Subcutaneous abdominal adipose tissue (tissue), 5 donors: Measurements from ENCODE around the gene TMEM119.
A peak's percentile ranks its signal among the peaks of the same experiment; 100 is the strongest.

Experiments
- H3K27ac ChIP-seq: one replicate; pipeline ENCODE4 v1.7.0; 2013; ENCODE audit warnings: low read depth, mild to moderate bottlenecking, inconsistent platforms, low read length, moderate library complexity
- H3K27me3 ChIP-seq, 5 donors: one replicate each; pipeline ENCODE4 v1.7.0; 2013; ENCODE audit warnings: low read length in 5 of 5, inconsistent platforms in 1 of 5; ENCODE audit not compliant: control insufficient read depth in 5 of 5, insufficient read depth in 4 of 5
- H3K36me3 ChIP-seq, 5 donors: one replicate each; pipeline ENCODE4 v1.7.0; 2013; ENCODE audit warnings: low read length in 5 of 5; ENCODE audit not compliant: control insufficient read depth in 5 of 5, insufficient read depth in 5 of 5
- H3K4me1 ChIP-seq, 5 donors: one replicate each; pipeline ENCODE4 v1.7.0; 2013; ENCODE audit warnings: low read length in 5 of 5, mild to moderate bottlenecking in 3 of 5, moderate library complexity in 1 of 5; ENCODE audit not compliant: control insufficient read depth in 5 of 5, insufficient read depth in 5 of 5
- H3K4me3 ChIP-seq, 5 donors: one replicate each; pipeline ENCODE4 v1.7.0; 2013; ENCODE audit warnings: low read length in 5 of 5, low read depth in 1 of 5
- H3K9ac ChIP-seq, 5 donors: one replicate each; pipeline ENCODE4 v1.7.0; 2013; ENCODE audit warnings: low read length in 5 of 5, mild to moderate bottlenecking in 4 of 5, moderate library complexity in 3 of 5
- H3K9me3 ChIP-seq, 5 donors: one replicate each; pipeline ENCODE4 v1.7.0; 2013; ENCODE audit warnings: low read length in 5 of 5; ENCODE audit not compliant: control insufficient read depth in 5 of 5
- donor health status: healthy.
- donor health status: healthy.
- donor health status: healthy.
- donor health status: healthy.
- donor health status: healthy.

TMEM119 gene

DNA sequence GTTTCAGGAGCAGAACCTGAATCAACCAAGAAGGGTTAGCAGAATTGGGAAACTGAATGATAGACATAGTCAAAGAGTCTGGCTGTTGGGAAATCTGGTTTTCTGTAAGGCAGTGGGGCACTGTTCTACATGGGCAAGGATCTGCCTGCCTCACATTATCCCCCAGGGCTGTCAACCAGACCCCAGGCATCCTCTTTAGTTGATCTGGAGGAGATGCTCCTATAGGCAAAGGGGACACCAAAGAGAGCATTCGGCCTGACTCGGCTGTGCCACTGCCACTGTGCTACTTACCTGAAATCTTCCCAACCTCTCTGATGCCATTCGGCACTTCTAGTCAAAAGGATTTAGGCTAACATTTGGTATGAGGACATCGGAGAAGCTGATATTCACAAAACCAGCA is 31.4 kb downstream of the TMEM119 start:
- H3K9ac ChIP-seq: peak overlapping the region in 2 of 5 donors; percentile 35 to 37
- H3K4me1 ChIP-seq: peaks cover 0 to 51% (median 34%) of the 10 kb centered on the region in 5 donors
- H3K27ac ChIP-seq: peak overlapping the region; percentile 70
- H3K4me3 ChIP-seq: no peak overlapping the region
- H3K36me3 ChIP-seq: peaks cover 19 to 60% (median 54%) of the 10 kb centered on the region in 5 donors
- no peaks in the 10 kb centered on the region for H3K9me3 ChIP-seq
- H3K27me3 ChIP-seq: no peaks in the 10 kb centered on the region

DNA sequence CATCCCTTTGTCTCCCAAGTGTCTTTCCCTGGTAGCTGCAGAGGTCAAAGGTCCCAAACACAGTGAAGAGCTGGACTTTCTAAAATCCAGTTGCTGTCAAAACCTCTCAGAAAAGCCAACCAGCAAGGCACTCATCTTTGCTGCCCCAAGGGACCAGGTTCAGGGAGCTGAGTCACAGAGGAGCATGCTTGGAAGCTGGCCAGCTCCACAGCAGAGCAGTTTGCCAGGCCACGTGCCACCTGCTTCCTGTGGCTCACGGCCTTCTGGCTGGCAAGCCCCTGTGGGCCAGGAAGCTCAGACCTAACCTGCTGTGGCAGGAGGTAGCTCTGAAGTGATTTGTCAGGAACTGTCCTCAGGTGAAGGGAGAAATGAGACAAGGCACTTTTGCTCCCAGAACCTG is 31.9 kb downstream of the TMEM119 start:
- Histone ChIP-seq H3K27ac (peak overlapping the region; percentile 70), H3K9me3 (no peaks in the 10 kb centered on the region), H3K4me3 (no peak overlapping the region), H3K4me1 (peaks cover 0 to 53% (median 35%) of the 10 kb centered on the region in 5 donors), H3K36me3 (peaks cover 19 to 60% (median 54%) of the 10 kb centered on the region in 5 donors), H3K27me3 (no peaks in the 10 kb centered on the region), H3K9ac (peak overlapping the region in 3 of 5 donors; percentile 13 to 37 (median 35))

DNA sequence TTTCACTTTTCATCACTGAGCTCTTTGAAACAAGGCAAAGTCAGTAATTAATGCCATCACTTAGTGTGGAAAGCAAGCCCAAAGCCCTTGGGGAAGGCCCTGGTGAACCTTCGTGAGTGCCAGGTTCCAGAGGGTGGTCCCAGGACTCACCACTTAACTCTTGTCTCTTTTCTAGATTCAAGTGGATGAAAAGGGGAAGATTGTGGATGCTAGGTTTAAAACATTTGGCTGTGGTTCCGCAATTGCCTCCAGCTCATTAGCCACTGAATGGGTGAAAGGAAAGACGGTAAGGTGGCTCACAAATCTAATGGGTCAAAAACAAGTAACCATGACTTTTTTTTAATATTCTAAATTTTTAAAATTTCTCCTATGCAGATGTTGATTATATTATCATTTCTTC is 32.7 kb downstream of the TMEM119 start:
- no peak overlapping the region for H3K9ac ChIP-seq
- no peak overlapping the region for H3K4me3 ChIP-seq
- H3K4me1 ChIP-seq: peaks cover 3 to 60% (median 39%) of the 10 kb centered on the region in 5 donors
- no peaks in the 10 kb centered on the region for H3K9me3 ChIP-seq
- H3K27ac ChIP-seq: peak overlapping the region; percentile 70
- peaks cover 19 to 59% (median 53%) of the 10 kb centered on the region in 5 donors for H3K36me3 ChIP-seq
- H3K27me3 ChIP-seq: no peaks in the 10 kb centered on the region

DNA sequence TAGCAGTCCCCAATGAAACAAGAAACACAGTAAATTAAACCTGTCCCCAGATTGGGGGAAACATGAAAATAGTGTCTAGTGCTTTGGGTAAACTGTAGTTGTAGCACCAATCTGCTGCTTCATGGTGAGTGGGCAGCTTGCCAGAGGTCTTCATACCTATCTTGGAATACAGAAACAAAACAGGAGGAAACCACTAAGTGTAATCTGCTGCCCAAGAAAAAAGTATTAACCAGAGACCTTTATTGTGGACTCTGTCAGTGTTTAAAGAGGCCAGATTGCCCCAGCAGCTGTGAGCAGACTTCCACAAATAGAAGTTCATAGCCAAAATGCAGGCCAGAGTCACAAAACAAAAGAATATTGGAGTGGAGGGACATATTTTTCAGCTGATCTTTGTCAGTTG is 33.2 kb downstream of the TMEM119 start:
- H3K27ac ChIP-seq: peak overlapping the region; percentile 70
- H3K36me3 ChIP-seq: peaks cover 19 to 55% (median 52%) of the 10 kb centered on the region in 5 donors

DNA sequence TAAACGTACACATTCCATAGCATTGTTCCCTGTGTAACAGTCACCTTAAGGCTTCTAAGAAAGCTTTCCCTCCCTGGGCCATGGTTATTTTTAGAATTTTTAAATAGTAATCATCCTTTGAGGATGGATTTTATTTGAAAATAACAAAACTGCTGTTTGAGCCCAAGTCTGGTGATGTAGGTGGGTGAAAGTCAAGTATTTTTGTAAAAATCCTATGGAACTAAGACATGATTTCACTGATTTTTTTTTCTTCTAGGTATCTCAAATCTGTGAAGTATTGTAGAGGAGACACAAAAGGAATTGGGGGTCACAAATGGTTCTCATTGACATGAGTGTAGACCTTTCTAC is 34.1 kb downstream of the TMEM119 start:
- no peaks in the 10 kb centered on the region for H3K27me3 ChIP-seq
- peaks cover 19 to 48% (median 44%) of the 10 kb centered on the region in 5 donors for H3K36me3 ChIP-seq
- peak overlapping the region; percentile 33 for H3K27ac ChIP-seq
- peak overlapping the region in 4 of 5 donors; percentile 86 to 100 (median 98) for H3K4me3 ChIP-seq
- H3K9me3 ChIP-seq: no peaks in the 10 kb centered on the region
- peaks cover 9 to 72% (median 52%) of the 10 kb centered on the region in 5 donors for H3K4me1 ChIP-seq
- H3K9ac ChIP-seq: peak overlapping the region in 4 of 5 donors; percentile 24 to 96 (median 86)

More for the DNA sequence above, 33.2 kb downstream of the TMEM119 start:
- H3K27me3 ChIP-seq: no peaks in the 10 kb centered on the region
- H3K4me3 ChIP-seq: no peak overlapping the region
- H3K9ac ChIP-seq: no peak overlapping the region
- no peaks in the 10 kb centered on the region for H3K9me3 ChIP-seq
- peaks cover 8 to 64% (median 43%) of the 10 kb centered on the region in 5 donors for H3K4me1 ChIP-seq

DNA sequence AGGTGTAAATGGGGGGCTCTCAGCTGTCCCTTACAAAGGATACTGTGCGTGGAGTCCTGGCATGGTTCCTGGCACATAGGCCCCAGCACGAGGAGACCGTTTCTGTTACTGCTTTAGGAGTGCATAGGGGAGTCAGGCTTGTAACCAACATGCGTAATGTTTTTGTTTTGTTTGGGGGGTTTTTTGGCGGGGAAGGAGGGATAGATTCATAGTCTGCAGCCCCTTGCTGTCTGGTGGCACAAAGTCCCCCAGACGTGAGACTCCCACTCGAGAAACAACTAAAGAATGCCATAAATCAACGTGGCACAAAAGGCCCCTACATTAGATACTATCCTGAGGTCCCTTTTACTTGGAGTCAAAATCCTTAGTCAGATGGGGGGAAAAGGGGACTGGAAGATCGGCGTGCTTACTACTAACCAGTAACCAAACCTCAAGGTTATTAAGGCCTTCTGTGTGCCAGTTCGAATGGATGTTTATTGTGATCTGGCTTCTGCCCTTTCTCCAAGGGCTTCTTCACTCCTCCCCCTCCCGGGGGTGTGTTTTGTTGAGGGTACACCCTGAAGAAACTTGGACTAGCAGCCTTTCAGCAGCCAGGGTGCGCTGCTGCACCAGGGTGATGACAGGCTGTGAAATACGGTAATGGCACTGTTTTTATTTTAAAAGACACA is 34.6 kb downstream of the TMEM119 start:
- Histone ChIP-seq H3K36me3 (peaks cover 18 to 45% (median 39%) of the 10 kb centered on the region in 5 donors), H3K4me1 (peaks cover 11 to 72% (median 54%) of the 10 kb centered on the region in 5 donors), H3K27ac (peak overlapping the region; percentile 97), H3K4me3 (peak overlapping the region; percentile 86 to 100 (median 95)), H3K9me3 (no peaks in the 10 kb centered on the region), H3K9ac (peak overlapping the region; percentile 79 to 98 (median 93)), H3K27me3 (no peaks in the 10 kb centered on the region)

DNA sequence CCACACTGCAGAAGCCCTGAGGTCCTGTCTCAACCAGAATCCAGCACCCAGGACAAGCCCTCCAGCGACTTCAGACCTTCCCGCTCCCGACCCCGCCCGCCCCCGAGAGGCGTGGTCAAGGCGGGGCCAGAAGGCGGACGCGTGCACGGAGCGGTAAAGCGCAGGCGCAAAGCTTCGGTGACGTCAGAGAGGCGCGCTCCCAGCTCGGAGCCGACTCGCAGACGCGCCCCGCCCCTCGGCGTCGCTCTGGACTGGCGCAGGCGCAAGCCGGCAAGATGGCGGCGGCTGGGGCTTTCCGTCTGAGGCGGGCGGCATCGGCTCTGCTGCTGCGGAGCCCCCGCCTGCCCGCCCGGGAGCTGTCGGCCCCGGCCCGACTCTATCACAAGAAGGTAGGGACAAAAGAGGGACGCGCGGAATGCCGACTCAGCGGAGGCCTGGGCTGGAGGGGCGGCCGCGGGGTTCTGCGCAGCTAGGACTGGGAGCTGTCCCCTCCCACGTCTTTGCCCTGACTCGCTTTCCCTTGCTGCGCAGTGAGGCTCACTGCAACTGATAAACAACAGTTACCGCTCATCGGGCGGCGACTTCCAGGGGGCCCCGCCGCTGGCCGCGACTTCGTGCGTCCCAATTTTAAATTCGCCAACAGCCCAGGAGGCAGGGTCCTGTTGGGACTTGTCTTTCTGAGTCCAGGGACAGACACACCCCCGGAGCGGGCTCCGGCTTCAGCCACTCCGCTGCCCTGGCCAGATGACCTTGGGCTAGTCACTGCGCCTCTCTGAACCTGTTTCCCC is 35.3 kb downstream of the TMEM119 start, which contains the start of gene ISCU:
TSS of gene ISCU (plus strand) at position 249 of the 788 bp plus-strand sequence. CDS start at position 276, 27 bp downstream.
- H3K4me1 ChIP-seq: peaks cover 11 to 73% (median 57%) of the 10 kb centered on the region in 5 donors
- no peaks in the 10 kb centered on the region for H3K27me3 ChIP-seq
- peak within 1 kb of the TSS; percentile 98 to 100 (median 100) for H3K4me3 ChIP-seq
- peak within 1 kb of the TSS; percentile 97 for H3K27ac ChIP-seq
- H3K9ac ChIP-seq: peak within 1 kb of the TSS; percentile 82 to 98 (median 96)
- H3K36me3 ChIP-seq: peaks cover 10 to 39% (median 37%) of the 10 kb centered on the region in 5 donors
- no peaks in the 10 kb centered on the region for H3K9me3 ChIP-seq

DNA sequence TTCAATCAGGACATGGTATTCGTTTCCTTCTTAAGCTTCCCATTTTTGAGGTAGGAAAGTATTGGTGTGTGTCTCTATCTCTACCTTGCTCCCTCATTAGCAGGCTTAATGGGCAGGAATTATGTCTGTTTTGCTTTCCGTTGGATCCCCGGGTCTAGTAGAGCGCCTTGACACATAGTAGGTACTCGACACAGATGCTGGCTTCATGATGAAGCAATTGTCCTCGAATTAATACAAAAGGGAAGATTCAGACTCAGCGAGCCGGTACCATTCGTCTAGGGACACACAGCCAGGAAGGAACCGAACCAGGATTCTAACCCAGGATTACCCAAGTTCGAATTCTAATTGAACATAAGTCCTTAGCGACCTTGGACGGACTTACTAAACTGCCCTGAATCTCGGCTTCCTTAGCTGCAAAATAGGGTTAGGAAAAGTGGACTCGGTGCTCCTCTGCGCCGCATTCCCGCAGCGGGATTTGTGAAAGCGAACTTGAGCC is 36.0 kb downstream of the TMEM119 start:
- Histone ChIP-seq H3K36me3 (peaks cover 4 to 36% (median 33%) of the 10 kb centered on the region in 5 donors), H3K27me3 (no peaks in the 10 kb centered on the region), H3K27ac (peak overlapping the region; percentile 97), H3K9me3 (no peaks in the 10 kb centered on the region), H3K4me3 (peak overlapping the region; percentile 98 to 100 (median 100)), H3K4me1 (peaks cover 11 to 73% (median 55%) of the 10 kb centered on the region in 5 donors), H3K9ac (peak overlapping the region in 4 of 5 donors; percentile 82 to 97 (median 94))

DNA sequence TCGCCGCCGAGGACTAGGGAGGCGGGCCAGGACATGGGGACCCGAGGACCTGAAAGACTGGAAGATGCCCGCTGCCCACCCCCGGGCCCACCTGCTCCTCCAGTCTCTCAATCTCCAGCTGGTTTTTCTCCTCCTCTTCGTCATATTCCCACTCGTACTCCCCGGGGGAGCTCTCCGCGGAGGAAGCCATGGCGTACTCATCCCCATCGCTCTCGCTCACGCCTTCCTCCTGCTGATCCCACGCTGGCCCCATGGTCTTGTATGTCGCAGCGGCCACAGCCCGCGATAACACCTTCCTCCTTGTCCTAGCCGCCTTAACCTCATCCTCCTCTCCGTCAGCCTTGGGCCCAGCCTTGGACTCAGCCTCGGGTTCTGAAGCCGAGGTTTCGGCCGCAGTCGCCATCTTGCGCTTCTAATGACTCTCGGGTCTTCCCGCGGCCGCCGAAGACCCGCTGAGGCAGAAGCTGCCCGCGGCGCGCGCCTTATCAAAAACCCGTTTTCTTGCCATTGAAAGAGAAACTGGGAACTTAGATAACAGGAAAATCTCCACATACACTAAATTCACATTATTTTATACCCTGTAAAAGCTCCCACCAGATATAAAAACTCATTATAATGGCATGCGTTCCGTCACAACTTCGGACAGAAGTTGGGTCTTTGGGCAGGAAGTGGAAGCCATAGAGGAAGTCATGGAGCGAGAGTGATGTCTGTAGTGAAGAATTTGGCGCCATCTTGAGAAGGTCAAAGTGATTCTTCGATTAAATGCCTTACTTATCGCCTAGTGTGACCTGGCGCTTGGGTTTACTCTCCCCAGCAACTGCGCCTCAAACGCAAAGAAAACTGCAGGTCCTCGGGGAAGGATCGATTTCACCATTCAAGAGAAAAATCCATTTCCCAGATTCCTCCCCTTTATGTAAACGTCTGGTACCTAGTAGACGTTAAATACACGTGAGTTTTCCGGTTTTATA is 36.8 kb downstream of the TMEM119 start, which contains the start of gene SART3:
TSS of gene SART3 (minus strand) at position 422 of the 968 bp plus-strand sequence. CDS start at position 403, 19 bp downstream.
- Histone ChIP-seq H3K36me3 (peaks cover 3 to 27% (median 25%) of the 10 kb centered on the region in 5 donors), H3K27ac (peak within 1 kb of the TSS; percentile 97), H3K4me1 (peaks cover 14 to 71% (median 57%) of the 10 kb centered on the region in 5 donors), H3K27me3 (no peaks in the 10 kb centered on the region), H3K4me3 (peak within 1 kb of the TSS; percentile 98 to 100 (median 100)), H3K9me3 (no peaks in the 10 kb centered on the region), H3K9ac (peak within 1 kb of the TSS; percentile 82 to 97 (median 95))
